Neural progenitor cell (in vitro differentiated cells): ENCODE results near the gene ZNF888. TPM values are rescaled to one million over a fixed set of nuclear protein-coding genes. Genes with fewer than 3 reads are reported as not detected.

Source experiments
- DNase-seq: peaks from one replicate; pipeline ENCODE4 v3.0.0-alpha.2; 2016; ENCODE audit warnings: low spot score
- H2AFZ ChIP-seq: fragments of 200-600 bp; sonication (generic); replicated peaks from 2 replicates; pipeline ENCODE4 v1.6.1; 2016; ENCODE audit warnings: antibody characterized with exemption
- H3F3A ChIP-seq: fragments of 200-600 bp; sonication (generic); 2 replicates; pipeline ENCODE4 v1.6.1; 2016; ENCODE audit warnings: antibody characterized with exemption, low read depth
- H3K27ac ChIP-seq: fragments of 200-600 bp; sonication (generic); 2 replicates; pipeline ENCODE4 v1.5.1; 2016; ENCODE audit warnings: mild to moderate bottlenecking
- H3K27me3 ChIP-seq: fragments of 200-600 bp; sonication (generic); 2 replicates; pipeline ENCODE4 v1.6.1; 2016; ENCODE audit warnings: mild to moderate bottlenecking, moderate library complexity
- H3K36me3 ChIP-seq: fragments of 200-600 bp; sonication (generic); 2 replicates; pipeline ENCODE4 v1.5.1; 2016
- H3K4me1 ChIP-seq: fragments of 200-600 bp; sonication (generic); 2 replicates; pipeline ENCODE4 v1.6.1; 2016; ENCODE audit warnings: mixed run types
- H3K4me2 ChIP-seq: fragments of 200-600 bp; sonication (generic); 2 replicates; pipeline ENCODE4 v1.6.1; 2016
- H3K4me3 ChIP-seq: fragments of 200-600 bp; sonication (generic); 2 replicates; pipeline ENCODE4 v1.5.1; 2016
- H3K79me2 ChIP-seq: fragments of 200-600 bp; sonication (generic); 2 replicates; pipeline ENCODE4 v1.6.1; 2016; ENCODE audit warnings: low read depth
- H3K9ac ChIP-seq: fragments of 200-600 bp; sonication (generic); 2 replicates; pipeline ENCODE4 v1.6.1; 2016
- H3K9me3 ChIP-seq: fragments of 200-600 bp; sonication (generic); 2 replicates; pipeline ENCODE4 v1.5.1; 2016; ENCODE audit warnings: low read depth
- H4K20me1 ChIP-seq: fragments of 200-600 bp; sonication (generic); 2 replicates; pipeline ENCODE4 v1.6.1; 2016; ENCODE audit warnings: low read depth
- H3K27ac Mint-ChIP-seq: 3 replicates; pipeline ENCODE4 v1.8.0; 2021; ENCODE audit warnings: mixed read lengths
- H3K27me3 Mint-ChIP-seq: 2 replicates; pipeline ENCODE4 v1.8.0; 2022; ENCODE audit warnings: low read depth, mild to moderate bottlenecking, inconsistent platforms, moderate library complexity, mixed read lengths; ENCODE audit not compliant: insufficient read depth
- H3K36me3 Mint-ChIP-seq: 3 replicates; pipeline ENCODE4 v1.8.0; 2021; ENCODE audit warnings: mixed read lengths
- H3K4me1 Mint-ChIP-seq: 3 replicates; pipeline ENCODE4 v1.8.0; 2021; ENCODE audit warnings: mixed read lengths
- H3K4me3 Mint-ChIP-seq: 3 replicates; pipeline ENCODE4 v1.8.0; 2021; ENCODE audit warnings: mild to moderate bottlenecking, moderate library complexity, mixed read lengths
- H3K9me3 Mint-ChIP-seq: 3 replicates; pipeline ENCODE4 v1.8.0; 2020; ENCODE audit warnings: mixed read lengths
- EZH2 ChIP-seq: fragments of 200-600 bp; sonication (generic); IDR thresholded peaks from 2 replicates; pipeline ENCODE4 v1.6.1; 2017; ENCODE audit warnings: antibody characterized with exemption, mild to moderate bottlenecking, moderate library complexity
- EZH2phosphoT487 ChIP-seq: fragments of 200-600 bp; sonication (generic); IDR thresholded peaks from 2 replicates; pipeline ENCODE4 v1.6.1; 2017; ENCODE audit warnings: antibody characterized with exemption
- total RNA-seq: library from RNA; depleted of rRNA; stranded (reverse); fragments of >200 nt; gene quantifications from 2 replicates; pipeline ENCODE4 v1.2.3, GENCODE V29; 2015; ENCODE audit warnings: low replicate concordance
- TF ChIP-seq, protein P1 (sequence below): fragments of 200-600 bp; sonication (generic); IDR thresholded peaks from 2 replicates; pipeline ENCODE4 v1.5.1; 2017; ENCODE audit warnings: antibody characterized with exemption, mild to moderate bottlenecking

Gene ZNF888
- total RNA-seq, 1 donor from 2014 or later, result 11.6 TPM

DNA sequence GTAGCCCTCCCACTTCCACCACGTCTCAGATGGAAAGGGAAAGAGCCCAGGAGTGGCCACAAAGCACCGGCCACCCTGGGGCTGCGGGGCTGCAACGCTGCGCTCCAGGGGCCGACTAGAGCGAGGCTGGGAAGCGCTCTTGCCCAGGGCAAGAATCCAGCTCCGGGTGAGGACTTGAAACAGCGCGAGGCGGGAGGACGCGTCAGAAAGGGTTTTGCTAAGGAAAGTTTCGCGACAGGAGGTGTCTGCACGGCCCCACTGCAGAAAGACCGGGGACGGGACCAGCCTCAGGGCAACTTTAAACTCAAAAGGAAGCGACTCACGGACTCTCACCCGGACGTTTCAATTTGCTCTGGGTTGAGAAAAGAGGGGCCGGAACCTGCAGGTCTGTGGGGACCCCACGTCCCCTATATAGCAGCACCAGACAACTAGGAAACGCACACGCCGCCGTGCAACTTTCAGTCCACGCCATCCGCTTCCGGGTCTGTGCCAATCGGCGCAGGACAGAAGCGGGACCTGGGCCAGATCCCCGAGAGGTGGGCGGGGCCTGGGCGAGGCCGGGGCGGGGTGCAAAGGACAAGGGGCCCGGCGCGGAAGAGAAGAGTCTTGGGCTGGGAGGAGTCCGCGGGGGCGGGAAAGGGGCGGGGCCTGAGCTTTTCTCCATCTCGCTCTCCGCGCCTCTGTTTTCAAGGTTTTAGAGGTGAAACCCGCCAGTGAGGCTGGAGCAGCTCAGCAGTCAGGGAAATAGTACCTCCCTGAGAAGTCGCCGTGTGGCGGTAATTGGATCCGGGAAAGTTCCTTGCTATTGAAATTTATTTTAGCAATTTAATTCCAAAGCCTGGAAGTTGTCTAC is 39.4 kb upstream of the ZNF888 start, which contains the start of gene ZNF816:
Gene ZNF816 (minus strand): TSS at position 488 of the 853 bp plus-strand sequence. CDS start 6,792 bp downstream, outside the sequence.
- H4K20me1 ChIP-seq, result no peaks in the 10 kb centered on the region
- H3K4me2 ChIP-seq, result peak within 1 kb of the TSS; percentile 73
- peak; percentile 99 for DNase-seq
- Mint-ChIP-seq H3K4me3 (peak within 1 kb of the TSS; percentile 95), H3K4me1 (peaks cover 18% of the 10 kb centered on the region), H3K27ac (peak within 1 kb of the TSS; percentile 97), H3K9me3 (peaks cover 47% of the 10 kb centered on the region), H3K27me3 (peaks cover 4% of the 10 kb centered on the region), H3K36me3 (peaks cover 33% of the 10 kb centered on the region)
- TF ChIP-seq EZH2, result no peak
- TF ChIP-seq EZH2phosphoT487, result no peak
- TF ChIP-seq, protein P1, sequence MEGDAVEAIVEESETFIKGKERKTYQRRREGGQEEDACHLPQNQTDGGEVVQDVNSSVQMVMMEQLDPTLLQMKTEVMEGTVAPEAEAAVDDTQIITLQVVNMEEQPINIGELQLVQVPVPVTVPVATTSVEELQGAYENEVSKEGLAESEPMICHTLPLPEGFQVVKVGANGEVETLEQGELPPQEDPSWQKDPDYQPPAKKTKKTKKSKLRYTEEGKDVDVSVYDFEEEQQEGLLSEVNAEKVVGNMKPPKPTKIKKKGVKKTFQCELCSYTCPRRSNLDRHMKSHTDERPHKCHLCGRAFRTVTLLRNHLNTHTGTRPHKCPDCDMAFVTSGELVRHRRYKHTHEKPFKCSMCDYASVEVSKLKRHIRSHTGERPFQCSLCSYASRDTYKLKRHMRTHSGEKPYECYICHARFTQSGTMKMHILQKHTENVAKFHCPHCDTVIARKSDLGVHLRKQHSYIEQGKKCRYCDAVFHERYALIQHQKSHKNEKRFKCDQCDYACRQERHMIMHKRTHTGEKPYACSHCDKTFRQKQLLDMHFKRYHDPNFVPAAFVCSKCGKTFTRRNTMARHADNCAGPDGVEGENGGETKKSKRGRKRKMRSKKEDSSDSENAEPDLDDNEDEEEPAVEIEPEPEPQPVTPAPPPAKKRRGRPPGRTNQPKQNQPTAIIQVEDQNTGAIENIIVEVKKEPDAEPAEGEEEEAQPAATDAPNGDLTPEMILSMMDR, result no peak
- H3K9ac ChIP-seq, result peak within 1 kb of the TSS; percentile 67
- H3K4me1 ChIP-seq, result peaks cover 16% of the 10 kb centered on the region
- no peaks in the 10 kb centered on the region for H3K27me3 ChIP-seq
- H3K9me3 ChIP-seq, result no peaks in the 10 kb centered on the region
- peaks cover 44% of the 10 kb centered on the region for H3K79me2 ChIP-seq
- H3K27ac ChIP-seq, result peak within 1 kb of the TSS; percentile 36
- peak within 1 kb of the TSS; percentile 87 for H3K4me3 ChIP-seq
- H3K36me3 ChIP-seq, result no peaks in the 10 kb centered on the region
- peak within 1 kb of the TSS; percentile 81 for H2AFZ ChIP-seq
- peaks cover 15% of the 10 kb centered on the region for H3F3A ChIP-seq

DNA sequence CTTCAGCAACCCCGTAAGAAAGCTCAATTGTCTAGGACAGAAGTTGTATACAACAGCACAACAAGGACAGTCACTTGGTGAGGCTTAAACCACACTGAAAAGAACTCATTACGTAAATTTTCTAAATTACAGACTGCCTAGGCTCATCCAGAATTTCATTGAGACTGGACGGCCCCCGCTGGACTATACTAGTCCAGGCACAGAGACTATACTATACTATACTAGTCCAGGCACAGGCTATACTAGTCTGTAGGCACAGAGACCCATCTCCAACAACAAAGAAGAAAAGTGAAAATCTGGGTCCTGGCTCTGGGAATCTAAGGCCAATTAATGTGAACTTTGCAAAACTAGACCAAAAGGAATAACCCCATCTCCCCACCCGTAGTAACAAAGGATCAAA is 38.8 kb upstream of the ZNF888 start:
- H3K9ac ChIP-seq, result peak overlapping the region; percentile 67
- H3K4me1 ChIP-seq, result peaks cover 16% of the 10 kb centered on the region
- H3K36me3 ChIP-seq, result no peaks in the 10 kb centered on the region
- no peak for TF ChIP-seq EZH2phosphoT487
- TF ChIP-seq, protein P1, result no peak
- no peak for TF ChIP-seq EZH2
- no peaks in the 10 kb centered on the region for H4K20me1 ChIP-seq
- Mint-ChIP-seq H3K4me1 (peaks cover 18% of the 10 kb centered on the region), H3K9me3 (peaks cover 47% of the 10 kb centered on the region), H3K27ac (peak overlapping the region; percentile 68), H3K27me3 (peaks cover 4% of the 10 kb centered on the region), H3K36me3 (peaks cover 35% of the 10 kb centered on the region), H3K4me3 (peak overlapping the region; percentile 95)
- peak; percentile 12 for DNase-seq
- H3K4me2 ChIP-seq, result peak overlapping the region; percentile 73
- H3K27me3 ChIP-seq, result no peaks in the 10 kb centered on the region
- H3K4me3 ChIP-seq, result peak overlapping the region; percentile 87
- H2AFZ ChIP-seq, result peak overlapping the region; percentile 81
- H3K79me2 ChIP-seq, result peaks cover 44% of the 10 kb centered on the region
- H3F3A ChIP-seq, result peaks cover 15% of the 10 kb centered on the region
- no peak overlapping the region for H3K27ac ChIP-seq
- no peaks in the 10 kb centered on the region for H3K9me3 ChIP-seq

DNA sequence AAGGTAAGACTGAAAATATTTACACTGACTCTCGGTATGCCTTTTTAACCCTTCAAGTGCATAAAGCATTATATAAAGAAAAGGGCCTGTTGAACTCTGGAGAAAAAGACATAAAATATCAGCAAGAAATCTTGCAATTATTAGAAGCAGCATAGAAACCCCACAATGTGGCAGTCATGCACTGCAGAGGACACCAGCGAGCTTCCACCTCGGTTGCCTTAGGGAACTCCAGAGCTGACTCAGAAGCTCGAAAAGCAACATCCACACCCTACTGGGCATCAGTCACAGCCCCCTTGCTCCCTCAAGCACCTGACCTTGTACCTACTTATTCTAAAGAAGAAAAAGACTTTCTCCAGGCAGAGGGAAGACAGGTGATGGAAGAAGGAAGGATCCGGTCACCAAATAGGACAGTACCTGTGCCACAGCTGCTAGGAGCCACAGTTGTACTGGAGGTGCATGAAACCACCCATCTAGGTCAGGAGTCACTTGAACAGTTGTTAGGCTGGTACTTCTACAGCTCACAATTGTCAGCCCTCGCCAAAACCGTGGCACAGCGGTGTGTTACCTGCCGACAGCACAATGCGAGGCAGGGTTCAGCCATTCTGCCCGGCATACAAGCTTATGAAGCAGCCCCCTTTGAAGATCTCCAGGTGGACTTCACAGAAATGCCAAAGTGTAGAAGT is 36.5 kb upstream of the ZNF888 start:
- Mint-ChIP-seq H3K4me1 (peaks cover 18% of the 10 kb centered on the region), H3K27ac (no peak overlapping the region), H3K9me3 (peaks cover 58% of the 10 kb centered on the region), H3K4me3 (no peak overlapping the region), H3K27me3 (peaks cover 4% of the 10 kb centered on the region), H3K36me3 (peaks cover 53% of the 10 kb centered on the region)
- Histone ChIP-seq H3K27me3 (no peaks in the 10 kb centered on the region), H3K36me3 (peaks cover 2% of the 10 kb centered on the region), H2AFZ (no peak overlapping the region), H3K4me1 (peaks cover 16% of the 10 kb centered on the region), H3K27ac (no peak overlapping the region), H3K4me2 (no peak overlapping the region), H3K9ac (no peak overlapping the region), H3K9me3 (no peaks in the 10 kb centered on the region), H3K79me2 (peaks cover 44% of the 10 kb centered on the region), H3K4me3 (no peak overlapping the region), H4K20me1 (no peaks in the 10 kb centered on the region), H3F3A (peaks cover 15% of the 10 kb centered on the region)
- no peak for DNase-seq
- TF ChIP-seq EZH2 (no peak), EZH2phosphoT487 (no peak)
- TF ChIP-seq, protein P1, result no peak
